ENCODE results near the gene LRCOL1. TPM values are rescaled to one million over a fixed set of nuclear protein-coding genes. Genes with fewer than 3 reads are reported as not detected.

The LRCOL1 gene
- total RNA-seq, 1 experiment from 2014 or later, result not detected

DNA sequence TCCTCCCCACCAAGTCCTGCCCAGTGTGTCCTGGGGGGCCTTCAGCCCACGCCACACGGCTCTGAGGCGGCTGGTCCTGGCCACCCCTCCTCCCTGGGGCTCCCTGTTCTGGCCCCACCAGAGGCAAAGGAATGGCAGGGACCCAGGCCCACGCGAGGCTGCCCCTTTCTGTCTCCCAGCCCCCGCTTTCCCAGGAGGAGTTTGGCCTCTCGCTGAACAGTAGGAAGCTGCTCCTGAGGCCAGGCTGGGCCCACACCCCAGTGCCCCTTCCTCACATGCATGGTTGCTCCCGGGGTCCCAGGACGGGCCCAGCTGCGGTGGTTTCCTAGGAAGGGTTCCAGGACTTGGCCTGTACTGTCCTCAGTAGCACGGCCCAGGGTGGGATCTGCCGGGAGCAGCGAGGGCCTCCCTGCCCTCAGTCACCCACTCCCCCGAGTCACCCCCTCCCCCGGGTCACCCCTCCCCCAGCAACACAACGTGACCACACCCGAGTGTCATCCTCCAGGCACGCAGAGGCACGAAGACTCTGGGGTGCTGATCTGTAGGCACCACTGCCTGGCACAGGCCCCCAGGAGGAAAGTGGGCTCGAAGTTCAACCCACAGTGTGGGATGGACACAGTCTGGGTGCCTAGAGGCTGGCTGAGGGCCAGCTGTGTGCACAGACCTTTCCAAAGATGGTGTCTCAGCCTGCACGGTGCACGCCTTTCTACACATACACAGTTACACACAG lies 33.0 kb downstream of the LRCOL1 start:
- no peak overlapping the region for H3K4me2 ChIP-seq (ENCODE audit: low read length)
- no peak overlapping the region for H3K27ac ChIP-seq (ENCODE audit: low read depth, low read length)
- no peak for TF ChIP-seq CBX3 (IDR thresholded peaks at IDR 0.05; ENCODE audit: low read depth)
- TF ChIP-seq POLR2AphosphoS5 (IDR thresholded peaks at IDR 0.05; ENCODE audit: low read depth, low read length), result no peak
- TF ChIP-seq ZNF274 (IDR thresholded peaks at IDR 0.05; ENCODE audit: low read depth, low read length), result no peak
- no peak for TF ChIP-seq ZFX (IDR thresholded peaks at IDR 0.05)
- no peak for TF ChIP-seq EGR1 (IDR thresholded peaks at IDR 0.05; ENCODE audit: low read depth)
- TF ChIP-seq EZH2 (IDR thresholded peaks at IDR 0.05), result no peak
- TF ChIP-seq JUND (IDR thresholded peaks at IDR 0.05), result no peak
- TF ChIP-seq FOSL1 (IDR thresholded peaks at IDR 0.05; ENCODE audit: low read depth), result no peak
- no peak for TF ChIP-seq SIN3A (IDR thresholded peaks at IDR 0.05; ENCODE audit: low read depth)
- TF ChIP-seq, protein P1, sequence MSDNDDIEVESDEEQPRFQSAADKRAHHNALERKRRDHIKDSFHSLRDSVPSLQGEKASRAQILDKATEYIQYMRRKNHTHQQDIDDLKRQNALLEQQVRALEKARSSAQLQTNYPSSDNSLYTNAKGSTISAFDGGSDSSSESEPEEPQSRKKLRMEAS (IDR thresholded peaks at IDR 0.05), result no peak
- TF ChIP-seq, protein P2, sequence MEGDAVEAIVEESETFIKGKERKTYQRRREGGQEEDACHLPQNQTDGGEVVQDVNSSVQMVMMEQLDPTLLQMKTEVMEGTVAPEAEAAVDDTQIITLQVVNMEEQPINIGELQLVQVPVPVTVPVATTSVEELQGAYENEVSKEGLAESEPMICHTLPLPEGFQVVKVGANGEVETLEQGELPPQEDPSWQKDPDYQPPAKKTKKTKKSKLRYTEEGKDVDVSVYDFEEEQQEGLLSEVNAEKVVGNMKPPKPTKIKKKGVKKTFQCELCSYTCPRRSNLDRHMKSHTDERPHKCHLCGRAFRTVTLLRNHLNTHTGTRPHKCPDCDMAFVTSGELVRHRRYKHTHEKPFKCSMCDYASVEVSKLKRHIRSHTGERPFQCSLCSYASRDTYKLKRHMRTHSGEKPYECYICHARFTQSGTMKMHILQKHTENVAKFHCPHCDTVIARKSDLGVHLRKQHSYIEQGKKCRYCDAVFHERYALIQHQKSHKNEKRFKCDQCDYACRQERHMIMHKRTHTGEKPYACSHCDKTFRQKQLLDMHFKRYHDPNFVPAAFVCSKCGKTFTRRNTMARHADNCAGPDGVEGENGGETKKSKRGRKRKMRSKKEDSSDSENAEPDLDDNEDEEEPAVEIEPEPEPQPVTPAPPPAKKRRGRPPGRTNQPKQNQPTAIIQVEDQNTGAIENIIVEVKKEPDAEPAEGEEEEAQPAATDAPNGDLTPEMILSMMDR (IDR thresholded peaks at IDR 0.05 in 2 of 3, conservative IDR thresholded peaks at IDR 0.05 in 1 of 3; ENCODE audit: borderline replicate concordance in 1 of 3, insufficient read depth in 1 of 3, low read depth in 2 of 3, low read length in 2 of 3), result no peak
- no peak for TF ChIP-seq TCF7L2 (IDR thresholded peaks at IDR 0.05; ENCODE audit: borderline replicate concordance, extremely low read depth, insufficient read depth, insufficient read length)
- no peak for TF ChIP-seq SRF (IDR thresholded peaks at IDR 0.05; ENCODE audit: low read depth)
- TF ChIP-seq, protein P3, sequence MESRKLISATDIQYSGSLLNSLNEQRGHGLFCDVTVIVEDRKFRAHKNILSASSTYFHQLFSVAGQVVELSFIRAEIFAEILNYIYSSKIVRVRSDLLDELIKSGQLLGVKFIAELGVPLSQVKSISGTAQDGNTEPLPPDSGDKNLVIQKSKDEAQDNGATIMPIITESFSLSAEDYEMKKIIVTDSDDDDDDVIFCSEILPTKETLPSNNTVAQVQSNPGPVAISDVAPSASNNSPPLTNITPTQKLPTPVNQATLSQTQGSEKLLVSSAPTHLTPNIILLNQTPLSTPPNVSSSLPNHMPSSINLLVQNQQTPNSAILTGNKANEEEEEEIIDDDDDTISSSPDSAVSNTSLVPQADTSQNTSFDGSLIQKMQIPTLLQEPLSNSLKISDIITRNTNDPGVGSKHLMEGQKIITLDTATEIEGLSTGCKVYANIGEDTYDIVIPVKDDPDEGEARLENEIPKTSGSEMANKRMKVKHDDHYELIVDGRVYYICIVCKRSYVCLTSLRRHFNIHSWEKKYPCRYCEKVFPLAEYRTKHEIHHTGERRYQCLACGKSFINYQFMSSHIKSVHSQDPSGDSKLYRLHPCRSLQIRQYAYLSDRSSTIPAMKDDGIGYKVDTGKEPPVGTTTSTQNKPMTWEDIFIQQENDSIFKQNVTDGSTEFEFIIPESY (IDR thresholded peaks at IDR 0.05; ENCODE audit: extremely low read depth, insufficient replicate concordance, low read length), result no peak
- TF ChIP-seq, protein P4, sequence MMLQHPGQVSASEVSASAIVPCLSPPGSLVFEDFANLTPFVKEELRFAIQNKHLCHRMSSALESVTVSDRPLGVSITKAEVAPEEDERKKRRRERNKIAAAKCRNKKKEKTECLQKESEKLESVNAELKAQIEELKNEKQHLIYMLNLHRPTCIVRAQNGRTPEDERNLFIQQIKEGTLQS (IDR thresholded peaks at IDR 0.05), result no peak
- TF ChIP-seq RAD21 (IDR thresholded peaks at IDR 0.05; ENCODE audit: low read depth), result no peak
- no peak for TF ChIP-seq ELF1 (IDR thresholded peaks at IDR 0.05; ENCODE audit: borderline replicate concordance, low read depth)
- TF ChIP-seq EZH2phosphoT487 (IDR thresholded peaks at IDR 0.05; ENCODE audit: borderline replicate concordance), result no peak
- TF ChIP-seq, protein P5, sequence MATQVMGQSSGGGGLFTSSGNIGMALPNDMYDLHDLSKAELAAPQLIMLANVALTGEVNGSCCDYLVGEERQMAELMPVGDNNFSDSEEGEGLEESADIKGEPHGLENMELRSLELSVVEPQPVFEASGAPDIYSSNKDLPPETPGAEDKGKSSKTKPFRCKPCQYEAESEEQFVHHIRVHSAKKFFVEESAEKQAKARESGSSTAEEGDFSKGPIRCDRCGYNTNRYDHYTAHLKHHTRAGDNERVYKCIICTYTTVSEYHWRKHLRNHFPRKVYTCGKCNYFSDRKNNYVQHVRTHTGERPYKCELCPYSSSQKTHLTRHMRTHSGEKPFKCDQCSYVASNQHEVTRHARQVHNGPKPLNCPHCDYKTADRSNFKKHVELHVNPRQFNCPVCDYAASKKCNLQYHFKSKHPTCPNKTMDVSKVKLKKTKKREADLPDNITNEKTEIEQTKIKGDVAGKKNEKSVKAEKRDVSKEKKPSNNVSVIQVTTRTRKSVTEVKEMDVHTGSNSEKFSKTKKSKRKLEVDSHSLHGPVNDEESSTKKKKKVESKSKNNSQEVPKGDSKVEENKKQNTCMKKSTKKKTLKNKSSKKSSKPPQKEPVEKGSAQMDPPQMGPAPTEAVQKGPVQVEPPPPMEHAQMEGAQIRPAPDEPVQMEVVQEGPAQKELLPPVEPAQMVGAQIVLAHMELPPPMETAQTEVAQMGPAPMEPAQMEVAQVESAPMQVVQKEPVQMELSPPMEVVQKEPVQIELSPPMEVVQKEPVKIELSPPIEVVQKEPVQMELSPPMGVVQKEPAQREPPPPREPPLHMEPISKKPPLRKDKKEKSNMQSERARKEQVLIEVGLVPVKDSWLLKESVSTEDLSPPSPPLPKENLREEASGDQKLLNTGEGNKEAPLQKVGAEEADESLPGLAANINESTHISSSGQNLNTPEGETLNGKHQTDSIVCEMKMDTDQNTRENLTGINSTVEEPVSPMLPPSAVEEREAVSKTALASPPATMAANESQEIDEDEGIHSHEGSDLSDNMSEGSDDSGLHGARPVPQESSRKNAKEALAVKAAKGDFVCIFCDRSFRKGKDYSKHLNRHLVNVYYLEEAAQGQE (IDR thresholded peaks at IDR 0.05; ENCODE audit: low read depth), result no peak
- H3K27me3 ChIP-seq (ENCODE audit: insufficient read depth, low read length), result no peaks in the 10 kb centered on the region
- peaks cover 24 to 28% of the 10 kb centered on the region in 2 experiments for H3K36me3 ChIP-seq (ENCODE audit: control insufficient read depth in 1 of 2, insufficient read depth in 2 of 2, low read length in 2 of 2)
- RAD21 ChIA-PET (ENCODE audit: low non-redundant PET in 1 of 2, low total read pairs in 2 of 2, uncharacterized antibody in 2 of 2, unreplicated experiment in 2 of 2), result no interaction called here
- POLR2A ChIA-PET, result no interaction called here
- no peaks in the 10 kb centered on the region for H3K9me2 ChIP-seq (ENCODE audit: insufficient read depth)
- ATAC-seq, result no peak
- no peaks in the 10 kb centered on the region for H4K20me1 ChIP-seq (ENCODE audit: insufficient read depth)
- BruUV-seq (replicated peaks), result no TSS peak
- H3K9me3 ChIP-seq (ENCODE audit: control insufficient read depth in 1 of 2, insufficient read depth in 1 of 2, low read depth in 1 of 2, low read length in 2 of 2), result no peaks in the 10 kb centered on the region
- CTCF ChIA-PET, result no interaction called here
- DNase-seq (ENCODE audit: low read depth, low spot score), result no peak
- intact Hi-C loops (cut with micrococcal nuclease), result no loop called here
- H3K4me1 ChIP-seq (ENCODE audit: control insufficient read depth in 1 of 2, insufficient read depth in 2 of 2, low read length in 2 of 2), result no peaks in the 10 kb centered on the region
- H2AFZ ChIP-seq (ENCODE audit: low read depth, low read length, poor library complexity, severe bottlenecking), result no peak overlapping the region
- no peaks in the 10 kb centered on the region for H3K79me2 ChIP-seq (ENCODE audit: insufficient read depth, low read length)
- H3K9ac ChIP-seq (ENCODE audit: low read length), result no peak overlapping the region
- H3K4me3 ChIP-seq (replicated peaks in 1 of 2; ENCODE audit: low read depth in 1 of 2, low read length in 2 of 2), result no peak overlapping the region
